Small intestine (tissue), 7 donors: ENCODE results near the gene WFDC10A. TPM values are rescaled to one million over a fixed set of nuclear protein-coding genes. Genes with fewer than 3 reads are reported as not detected.
"Not testable (repeated sequence)": the region's sequence is repeated elsewhere in the genome, so short reads cannot be mapped to it uniquely, and the experiment has no call there.

ENCODE experiments used
- DNase-seq, 2 donors: peaks; one replicate each; pipeline versions ENCODE4 v3.0.0 to v3.0.0-alpha.2; 2013
- FAIRE-seq: peaks from 2 replicates; lab custom pipeline; 2012; peaks lifted over from hg19 to GRCh38; lab: Jason Lieb, UNC
- H3K27ac ChIP-seq, 3 donors: one replicate each; pipeline ENCODE4 v1.5.1; 2013; ENCODE audit warnings: low read length in 2 of 3, mild to moderate bottlenecking in 2 of 3, control low read depth in 1 of 3, inconsistent platforms in 1 of 3, low read depth in 1 of 3, moderate library complexity in 1 of 3
- H3K27me3 ChIP-seq, 3 donors: one replicate each; pipeline ENCODE4 v1.6.1; 2013; ENCODE audit warnings: low read length in 3 of 3, inconsistent platforms in 1 of 3; ENCODE audit not compliant: control insufficient read depth in 3 of 3, insufficient read depth in 3 of 3
- H3K36me3 ChIP-seq, 3 donors: one replicate each; pipeline ENCODE4 v1.6.1; 2013; ENCODE audit warnings: low read length in 3 of 3, inconsistent platforms in 1 of 3, low read depth in 1 of 3, mild to moderate bottlenecking in 1 of 3, moderate library complexity in 1 of 3; ENCODE audit not compliant: control insufficient read depth in 3 of 3, insufficient read depth in 2 of 3
- H3K4me1 ChIP-seq, 3 donors: one replicate each; pipeline ENCODE4 v1.6.1; 2013; ENCODE audit warnings: low read length in 2 of 3, inconsistent platforms in 1 of 3, low read depth in 1 of 3, mild to moderate bottlenecking in 1 of 3, moderate library complexity in 1 of 3; ENCODE audit not compliant: control insufficient read depth in 3 of 3, insufficient read depth in 2 of 3
- H3K4me3 ChIP-seq, 3 donors: one replicate each; pipeline ENCODE4 v1.5.1; 2013; ENCODE audit warnings: low read length in 3 of 3, control low read depth in 1 of 3, inconsistent platforms in 1 of 3, low read depth in 1 of 3, mild to moderate bottlenecking in 1 of 3, moderate library complexity in 1 of 3
- H3K9me3 ChIP-seq, 2 donors: one replicate each; pipeline ENCODE4 v1.6.1; 2013; ENCODE audit warnings: low read depth in 1 of 2, low read length in 1 of 2; ENCODE audit not compliant: control insufficient read depth in 2 of 2, insufficient read depth in 1 of 2
- WGBS, 3 donors: extraction: QIAGEN DNeasy Blood & Tissue Kit; methylation state at CpG; one replicate each; pipeline ENCODE4 v1.1.7; 2013; 5-methylcytosine and 5-hydroxymethylcytosine counted together
- polyA plus RNA-seq, 4 donors: library from polyadenylated mRNA; stranded (reverse) in 3 of 4; unstranded in 1 of 4; fragments of 200-250 nt in 3 of 4; fragments of 120-200 nt in 1 of 4; gene quantifications; one replicate each; pipeline versions ENCODE4 v1.2.1 to v1.2.3, GENCODE V29; 2013
- donor health status: healthy with polysubstance abuse.
- donor health status: control.
- donor health status: control.
- donor health status: Bipolar disorder and iron deficiency.
- donor health status: healthy.

WFDC10A gene
- polyA plus RNA-seq, 4 donors, result not detected

DNA sequence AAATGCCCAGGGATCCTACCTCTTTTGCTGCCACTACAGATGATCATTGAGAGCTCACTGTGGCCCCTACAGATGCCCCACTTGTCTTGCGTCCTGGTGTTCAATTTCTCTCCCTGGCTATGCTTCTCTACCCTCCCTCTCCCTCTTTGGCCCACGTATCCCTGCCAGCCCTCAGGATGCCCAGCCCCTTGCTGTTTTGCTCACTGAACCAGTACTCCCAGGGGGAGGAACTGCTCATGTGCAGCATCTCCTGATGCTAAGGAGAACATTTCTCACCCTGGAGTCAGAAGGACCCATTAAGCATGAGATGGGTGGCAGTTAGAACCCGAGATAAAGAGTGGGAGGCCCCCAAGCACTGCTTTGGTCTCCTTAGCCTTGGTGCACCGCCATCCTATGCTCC is 1.6 kb downstream of the WFDC10A start, which contains the start of gene WFDC9:
WFDC9 (minus strand) TSS at position 101 of the 400 bp plus-strand sequence. CDS start 21,103 bp downstream, outside the sequence.
- Histone ChIP-seq H3K4me3 (no peak within 1 kb of the TSS), H3K27ac (no peak within 1 kb of the TSS), H3K36me3 (no peaks in the 10 kb centered on the region), H3K4me1 (no peaks in the 10 kb centered on the region), H3K27me3 (no peaks in the 10 kb centered on the region), H3K9me3 (no peaks in the 10 kb centered on the region)
- DNase-seq (no peak), FAIRE-seq (no peak)
- 55 to 76% (median 75%) methylated on average over 4 of the region's 4 CpGs for WGBS, 3 donors

DNA sequence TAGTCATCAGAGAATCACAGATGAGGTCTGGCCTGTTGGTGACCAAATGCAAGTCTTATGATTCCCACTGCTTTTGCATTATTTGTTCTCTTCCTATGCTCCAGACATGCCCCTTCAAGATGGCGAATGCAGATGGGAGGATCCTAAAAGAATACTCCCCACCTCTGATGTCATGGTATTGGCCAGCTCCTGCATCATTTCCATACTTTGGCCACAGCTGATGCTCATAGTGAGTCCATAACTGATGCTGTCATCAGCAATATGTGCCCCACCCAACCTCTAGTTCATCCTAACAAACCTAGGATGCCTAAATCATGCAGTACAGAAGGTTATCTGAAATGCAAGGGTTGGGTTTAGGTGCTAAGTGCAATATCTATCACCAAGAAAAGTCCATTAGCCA is 7.0 kb downstream of the WFDC10A start:
- Histone ChIP-seq H3K9me3 (no peaks in the 10 kb centered on the region), H3K36me3 (no peaks in the 10 kb centered on the region), H3K27ac (no peak overlapping the region), H3K4me1 (no peaks in the 10 kb centered on the region), H3K4me3 (no peak overlapping the region), H3K27me3 (no peaks in the 10 kb centered on the region)
- FAIRE-seq (no peak), DNase-seq (no peak)
- 78 to 92% (median 86%) methylated on average over 1 of the region's 1 CpG for WGBS, 3 donors

DNA sequence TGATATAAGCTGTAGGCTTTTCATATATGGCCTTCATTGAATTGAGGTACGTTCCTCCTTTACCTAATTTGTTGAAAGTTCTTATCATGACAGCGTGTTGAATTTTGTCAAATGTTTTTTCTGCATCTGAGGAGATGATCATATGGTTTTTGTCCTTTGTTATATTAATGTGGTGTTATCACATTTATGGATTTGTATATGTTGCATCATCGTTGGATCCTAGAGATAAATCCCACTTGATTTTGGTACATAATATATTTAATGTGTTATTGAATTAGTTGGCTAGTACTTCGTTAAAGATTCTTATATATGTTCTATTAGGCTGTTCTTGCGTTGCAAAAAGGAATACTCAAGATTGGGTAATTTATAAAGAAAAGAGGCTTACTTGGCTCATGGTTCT is 10.1 kb downstream of the WFDC10A start:
- DNase-seq, result no peak
- WGBS, 3 donors, result 82 to 86% (median 86%) methylated on average over 5 of the region's 5 CpGs
- H3K4me1 ChIP-seq, result no peaks in the 10 kb centered on the region
- FAIRE-seq, result no peak
- H3K9me3 ChIP-seq, result no peaks in the 10 kb centered on the region
- no peaks in the 10 kb centered on the region for H3K36me3 ChIP-seq
- no peaks in the 10 kb centered on the region for H3K27me3 ChIP-seq
- no peak overlapping the region for H3K4me3 ChIP-seq
- no peak overlapping the region for H3K27ac ChIP-seq

DNA sequence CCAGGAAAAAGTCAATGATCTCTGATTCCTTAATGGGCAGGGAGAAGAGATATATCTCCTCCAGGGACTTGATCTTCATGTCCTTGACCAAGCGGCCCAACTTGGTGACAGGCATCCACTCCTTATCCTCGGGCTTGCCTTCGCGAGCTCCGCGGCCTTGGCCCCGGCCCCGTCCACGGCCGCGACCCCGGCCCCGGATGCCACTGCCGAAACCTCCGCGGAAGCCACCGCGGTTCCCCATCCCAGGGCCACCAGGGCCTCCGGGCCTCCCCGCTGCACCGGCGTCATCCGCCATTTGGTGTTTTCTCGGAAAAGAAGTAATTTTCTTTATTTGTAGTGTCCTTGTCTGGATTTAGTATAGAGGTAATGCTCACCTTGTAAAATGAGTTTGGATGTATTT is 11.5 kb downstream of the WFDC10A start:
- WGBS, 3 donors, result 96 to 99% (median 96%) methylated on average over 20 to 24 of the region's 24 CpGs
- H3K9me3 ChIP-seq, H3K36me3 ChIP-seq, H3K27me3 ChIP-seq, FAIRE-seq, H3K4me1 ChIP-seq, DNase-seq, H3K4me3 ChIP-seq, H3K27ac ChIP-seq: not testable (repeated sequence)

DNA sequence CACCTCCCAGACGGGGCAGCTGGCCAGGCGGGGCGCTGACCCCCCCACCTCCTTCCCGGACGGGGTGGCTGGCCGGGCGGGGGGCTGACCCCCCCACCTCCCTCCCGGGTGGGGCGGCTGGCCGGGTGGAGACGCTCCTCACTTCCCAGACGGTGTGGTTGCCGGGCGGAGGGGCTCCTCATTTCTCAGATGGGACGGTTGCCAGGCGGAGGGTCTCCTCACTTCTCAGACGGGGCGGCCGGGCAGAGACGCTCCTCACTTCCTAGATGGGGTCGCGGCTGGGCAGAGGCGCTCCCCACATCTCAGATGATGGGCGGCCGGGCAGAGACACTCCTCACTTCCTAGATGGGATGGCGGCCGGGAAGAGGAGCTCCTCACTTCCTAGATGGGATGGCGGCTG is 16.3 kb downstream of the WFDC10A start:
- FAIRE-seq, H3K36me3 ChIP-seq: not testable (repeated sequence)
- 88 to 92% (median 90%) methylated on average over 20 to 28 of the region's 28 CpGs for WGBS, 3 donors

DNA sequence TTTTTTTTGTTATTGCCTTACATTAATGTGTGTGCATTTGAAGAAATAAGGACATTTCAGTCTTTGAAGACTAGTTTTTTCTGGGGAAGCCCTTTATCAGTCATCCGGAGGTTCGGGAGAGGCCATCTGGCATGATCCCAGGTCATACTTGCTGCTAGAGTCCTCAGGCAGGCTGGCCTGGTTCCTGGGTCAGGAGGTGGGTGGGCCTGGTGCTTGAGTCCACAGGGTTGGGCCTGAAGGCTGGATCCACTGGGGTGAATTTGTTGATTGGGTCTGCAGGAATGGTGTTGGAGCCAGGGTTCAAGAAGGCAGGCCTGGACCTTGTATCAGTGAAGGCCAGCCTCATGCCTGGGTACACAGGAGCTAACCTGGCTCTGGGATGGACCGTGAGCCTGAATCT is 17.3 kb downstream of the WFDC10A start:
- Histone ChIP-seq H3K4me1 (no peaks in the 10 kb centered on the region), H3K4me3 (no peak overlapping the region), H3K9me3 (no peaks in the 10 kb centered on the region), H3K27ac (no peak overlapping the region), H3K27me3 (no peaks in the 10 kb centered on the region), H3K36me3 (no peaks in the 10 kb centered on the region)
- DNase-seq, result no peak
- no peak for FAIRE-seq
- WGBS, 3 donors, result 67 to 86% (median 81%) methylated on average over 3 of the region's 3 CpGs

More for the DNA sequence above, 16.3 kb downstream of the WFDC10A start:
- H3K9me3 ChIP-seq, H3K27me3 ChIP-seq, H3K4me3 ChIP-seq, H3K4me1 ChIP-seq, DNase-seq, H3K27ac ChIP-seq: not testable (repeated sequence)

DNA sequence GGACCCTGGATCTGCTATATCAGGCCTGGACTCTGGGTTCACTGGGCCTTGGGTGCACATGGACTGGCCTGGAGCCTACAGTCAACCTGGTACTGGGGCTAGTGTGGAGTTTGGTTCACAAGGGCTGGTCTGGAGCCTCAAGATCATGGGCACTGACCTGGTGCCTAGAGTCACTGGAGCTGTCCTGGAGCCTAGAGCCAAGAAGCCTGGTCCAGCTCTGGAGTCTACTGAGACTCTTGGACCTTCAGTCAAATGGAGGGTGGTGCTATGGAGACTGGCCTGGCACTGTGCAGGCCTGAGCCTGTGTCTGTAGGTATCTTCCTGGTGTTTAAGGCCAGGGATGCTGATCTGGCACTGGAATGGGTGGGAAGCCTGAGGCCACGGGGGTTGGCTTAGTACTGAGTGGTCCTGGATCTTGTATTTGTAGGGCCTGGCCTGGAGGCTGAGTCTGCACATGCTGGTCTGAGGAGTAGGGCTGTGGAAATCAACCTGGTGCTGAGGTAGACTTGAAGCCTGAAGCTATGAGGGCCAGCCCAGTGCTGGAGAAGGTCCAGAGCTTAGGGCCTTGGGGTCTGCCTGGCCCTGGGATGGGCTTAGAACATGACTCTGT is 18.0 kb downstream of the WFDC10A start:
- no peak overlapping the region for H3K27ac ChIP-seq
- no peaks in the 10 kb centered on the region for H3K4me1 ChIP-seq
- FAIRE-seq, result no peak
- H3K36me3 ChIP-seq, result no peaks in the 10 kb centered on the region
- no peaks in the 10 kb centered on the region for H3K9me3 ChIP-seq
- 67 to 75% (median 71%) methylated on average over 1 of the region's 1 CpG for WGBS, 3 donors
- no peak overlapping the region for H3K4me3 ChIP-seq
- DNase-seq, result no peak
- no peaks in the 10 kb centered on the region for H3K27me3 ChIP-seq

DNA sequence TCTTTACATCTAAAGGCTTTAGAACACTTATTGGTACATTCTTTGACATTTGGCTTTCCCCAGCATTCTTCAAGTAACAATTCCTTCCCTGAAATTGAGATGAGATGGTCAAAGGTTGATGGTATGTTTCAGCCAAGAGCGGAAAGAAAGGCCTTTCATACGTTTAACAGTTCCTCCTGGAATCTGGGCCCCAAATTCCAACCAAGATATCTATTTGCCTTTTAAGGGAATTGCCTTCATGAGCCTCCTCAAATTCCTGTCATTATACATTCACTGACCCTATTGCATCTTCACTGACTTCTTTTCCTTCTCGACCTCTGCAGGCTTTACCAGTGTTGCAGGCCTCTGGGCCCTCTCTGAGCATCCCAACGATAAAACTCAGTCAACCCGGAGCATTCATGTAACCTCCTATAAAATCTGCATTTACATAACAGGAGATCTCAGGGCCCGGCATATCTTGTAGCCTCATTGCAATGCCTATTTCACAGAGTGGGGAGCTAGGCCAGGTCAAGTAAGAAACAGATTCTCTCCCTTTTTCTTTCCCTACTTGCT is 19.8 kb downstream of the WFDC10A start:
- FAIRE-seq (no peak), DNase-seq (no peak)
- Histone ChIP-seq H3K4me1 (no peaks in the 10 kb centered on the region), H3K27me3 (no peaks in the 10 kb centered on the region), H3K36me3 (no peaks in the 10 kb centered on the region), H3K27ac (no peak overlapping the region), H3K9me3 (no peaks in the 10 kb centered on the region), H3K4me3 (no peak overlapping the region)
- 84 to 86% (median 85%) methylated on average over 6 of the region's 6 CpGs for WGBS, 3 donors

DNA sequence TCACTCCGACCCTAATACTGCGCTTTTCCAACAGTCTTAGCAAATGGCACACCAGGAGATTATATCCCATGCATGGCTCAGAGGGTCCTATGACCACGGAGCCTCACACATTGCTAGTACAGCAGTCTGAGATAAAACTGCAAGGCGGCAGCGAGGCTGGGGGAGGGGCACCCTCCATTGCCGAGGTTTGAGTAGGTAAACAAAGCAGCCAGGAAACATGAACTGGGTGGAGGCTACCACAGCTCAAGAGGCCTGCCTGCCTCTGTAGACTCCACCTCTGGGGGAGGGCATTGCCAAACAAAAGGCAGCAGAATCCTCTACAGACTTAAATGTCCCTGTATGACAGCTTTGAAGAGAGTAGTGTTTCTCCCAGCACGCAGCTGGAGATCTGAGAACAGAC is 22.2 kb downstream of the WFDC10A start:
- not testable (repeated sequence) for H3K27ac ChIP-seq, H3K36me3 ChIP-seq, H3K4me3 ChIP-seq, H3K9me3 ChIP-seq, FAIRE-seq, H3K4me1 ChIP-seq, H3K27me3 ChIP-seq
- 65 to 74% (median 67%) methylated on average over 7 of the region's 7 CpGs for WGBS, 3 donors
- peak in 1 of 2 donors; percentile 28 for DNase-seq
